ENCODE measurements around the gene GRIK5. TPM values are rescaled to one million over a fixed set of nuclear protein-coding genes. Genes with fewer than 3 reads are reported as not detected.

GRIK5 gene
- total RNA-seq, 1 experiment from 2014 or later = 0.61 TPM

- Mint-ChIP-seq H3K9me3 (ENCODE audit: low read depth, unreplicated experiment) (no peaks in the 10 kb centered on the region), H3K27me3 (ENCODE audit: unreplicated experiment) (peaks cover 29% of the 10 kb centered on the region), H3K36me3 (ENCODE audit: insufficient read depth, unreplicated experiment) (peaks cover 5% of the 10 kb centered on the region), H3K4me1 (ENCODE audit: low read depth, unreplicated experiment) (peaks cover 20% of the 10 kb centered on the region), H3K4me3 (ENCODE audit: low read depth, unreplicated experiment) (no peak overlapping the region), H3K27ac (ENCODE audit: unreplicated experiment) (no peak overlapping the region)
- DNase-seq = peak; percentile 28
- intact Hi-C loops (cut with micrococcal nuclease; ENCODE audit: unreplicated experiment) = loop anchor here (5.0 kb wide), 1 partner anchor 35 kb away; no protein-coding TSS in a partner anchor
- TF ChIP-seq, protein P1, sequence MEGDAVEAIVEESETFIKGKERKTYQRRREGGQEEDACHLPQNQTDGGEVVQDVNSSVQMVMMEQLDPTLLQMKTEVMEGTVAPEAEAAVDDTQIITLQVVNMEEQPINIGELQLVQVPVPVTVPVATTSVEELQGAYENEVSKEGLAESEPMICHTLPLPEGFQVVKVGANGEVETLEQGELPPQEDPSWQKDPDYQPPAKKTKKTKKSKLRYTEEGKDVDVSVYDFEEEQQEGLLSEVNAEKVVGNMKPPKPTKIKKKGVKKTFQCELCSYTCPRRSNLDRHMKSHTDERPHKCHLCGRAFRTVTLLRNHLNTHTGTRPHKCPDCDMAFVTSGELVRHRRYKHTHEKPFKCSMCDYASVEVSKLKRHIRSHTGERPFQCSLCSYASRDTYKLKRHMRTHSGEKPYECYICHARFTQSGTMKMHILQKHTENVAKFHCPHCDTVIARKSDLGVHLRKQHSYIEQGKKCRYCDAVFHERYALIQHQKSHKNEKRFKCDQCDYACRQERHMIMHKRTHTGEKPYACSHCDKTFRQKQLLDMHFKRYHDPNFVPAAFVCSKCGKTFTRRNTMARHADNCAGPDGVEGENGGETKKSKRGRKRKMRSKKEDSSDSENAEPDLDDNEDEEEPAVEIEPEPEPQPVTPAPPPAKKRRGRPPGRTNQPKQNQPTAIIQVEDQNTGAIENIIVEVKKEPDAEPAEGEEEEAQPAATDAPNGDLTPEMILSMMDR (IDR thresholded peaks at IDR 0.05; ENCODE audit: unreplicated experiment) = no peak
- BruUV-seq (replicated peaks) = no TSS peak
- CTCF ChIA-PET = interaction anchor here (0.8 kb wide), 1 partner anchor 44 kb away, joined by 3 read pairs; the partner anchor contains the start of gene ZNF574
Observed at GRCh38 chr19:42032431-42032830, 37.6 kb downstream of the GRIK5 start.

- CTCF ChIA-PET = interaction anchor here (0.7 kb wide), 1 partner anchor 58 kb away, joined by 3 read pairs; no protein-coding TSS in a partner anchor
- no peak overlapping the region for H3K4me3 Mint-ChIP-seq (ENCODE audit: low read depth, unreplicated experiment)
- BruUV-seq (replicated peaks) = no TSS peak
- H3K4me1 Mint-ChIP-seq (ENCODE audit: low read depth, unreplicated experiment) = peaks cover 20% of the 10 kb centered on the region
- H3K9me3 Mint-ChIP-seq (ENCODE audit: low read depth, unreplicated experiment) = no peaks in the 10 kb centered on the region
- TF ChIP-seq, protein P1 (IDR thresholded peaks at IDR 0.05; ENCODE audit: unreplicated experiment) = no peak
- DNase-seq = no peak
- H3K36me3 Mint-ChIP-seq (ENCODE audit: insufficient read depth, unreplicated experiment) = peaks cover 5% of the 10 kb centered on the region
- H3K27ac Mint-ChIP-seq (ENCODE audit: unreplicated experiment) = no peak overlapping the region
- H3K27me3 Mint-ChIP-seq (ENCODE audit: unreplicated experiment) = peaks cover 43% of the 10 kb centered on the region
- intact Hi-C loops (cut with micrococcal nuclease; ENCODE audit: unreplicated experiment) = loop anchor here (5.0 kb wide), 1 partner anchor 34 kb away; no protein-coding TSS in a partner anchor
Observed at GRCh38 chr19:42030645-42031440, 39.2 kb downstream of the GRIK5 start.

- H3K36me3 Mint-ChIP-seq (ENCODE audit: insufficient read depth, unreplicated experiment) = no peaks in the 10 kb centered on the region
- DNase-seq = peak; percentile 36
- H3K4me3 Mint-ChIP-seq (ENCODE audit: low read depth, unreplicated experiment) = no peak overlapping the region
- TF ChIP-seq, protein P1 (IDR thresholded peaks at IDR 0.05; ENCODE audit: unreplicated experiment) = peak; percentile 34
- CTCF ChIA-PET = interaction anchor here (0.6 kb wide), 1 partner anchor 149 kb away, joined by 4 read pairs; no protein-coding TSS in a partner anchor
- H3K9me3 Mint-ChIP-seq (ENCODE audit: low read depth, unreplicated experiment) = no peaks in the 10 kb centered on the region
- intact Hi-C loops (cut with micrococcal nuclease; ENCODE audit: unreplicated experiment) = no loop called here
- H3K27me3 Mint-ChIP-seq (ENCODE audit: unreplicated experiment) = peaks cover 54% of the 10 kb centered on the region
- H3K4me1 Mint-ChIP-seq (ENCODE audit: low read depth, unreplicated experiment) = peaks cover 11% of the 10 kb centered on the region
- BruUV-seq (replicated peaks) = no TSS peak
- H3K27ac Mint-ChIP-seq (ENCODE audit: unreplicated experiment) = no peak overlapping the region
Observed at GRCh38 chr19:42028304-42029216, 41.4 kb downstream of the GRIK5 start.

- no TSS peak for BruUV-seq (replicated peaks)
- no peak overlapping the region for H3K4me3 Mint-ChIP-seq (ENCODE audit: low read depth, unreplicated experiment)
- H3K9me3 Mint-ChIP-seq (ENCODE audit: low read depth, unreplicated experiment) = no peaks in the 10 kb centered on the region
- no peaks in the 10 kb centered on the region for H3K36me3 Mint-ChIP-seq (ENCODE audit: insufficient read depth, unreplicated experiment)
- TF ChIP-seq, protein P1 (IDR thresholded peaks at IDR 0.05; ENCODE audit: unreplicated experiment) = no peak
- no peaks in the 10 kb centered on the region for H3K4me1 Mint-ChIP-seq (ENCODE audit: low read depth, unreplicated experiment)
- DNase-seq = no peak
- peaks cover 92% of the 10 kb centered on the region for H3K27me3 Mint-ChIP-seq (ENCODE audit: unreplicated experiment)
- CTCF ChIA-PET = interaction anchor here (0.7 kb wide), 1 partner anchor 10 kb away, joined by 3 read pairs; no protein-coding TSS in a partner anchor
- intact Hi-C loops (cut with micrococcal nuclease; ENCODE audit: unreplicated experiment) = no loop called here
- H3K27ac Mint-ChIP-seq (ENCODE audit: unreplicated experiment) = no peak overlapping the region
Observed at GRCh38 chr19:42024622-42025111, 45.3 kb downstream of the GRIK5 start.
